Retinal pigment epithelial cell (primary cell): ENCODE measurements around the gene BCL2L14.

Source experiments
- DNase-seq: peaks from one replicate; pipeline ENCODE4 v3.0.0-alpha.2; 2010; ENCODE audit warnings: low read depth
- H3K4me3 ChIP-seq: 2 replicates; pipeline ENCODE4 v1.5.1; 2011; ENCODE audit warnings: mild to moderate bottlenecking, low read length, control low read depth, moderate library complexity
- CTCF ChIP-seq: conservative IDR thresholded peaks from 2 replicates; pipeline ENCODE4 v1.5.1; 2011; ENCODE audit warnings: low read depth, low read length, control low read depth, inconsistent platforms

The BCL2L14 gene

DNA sequence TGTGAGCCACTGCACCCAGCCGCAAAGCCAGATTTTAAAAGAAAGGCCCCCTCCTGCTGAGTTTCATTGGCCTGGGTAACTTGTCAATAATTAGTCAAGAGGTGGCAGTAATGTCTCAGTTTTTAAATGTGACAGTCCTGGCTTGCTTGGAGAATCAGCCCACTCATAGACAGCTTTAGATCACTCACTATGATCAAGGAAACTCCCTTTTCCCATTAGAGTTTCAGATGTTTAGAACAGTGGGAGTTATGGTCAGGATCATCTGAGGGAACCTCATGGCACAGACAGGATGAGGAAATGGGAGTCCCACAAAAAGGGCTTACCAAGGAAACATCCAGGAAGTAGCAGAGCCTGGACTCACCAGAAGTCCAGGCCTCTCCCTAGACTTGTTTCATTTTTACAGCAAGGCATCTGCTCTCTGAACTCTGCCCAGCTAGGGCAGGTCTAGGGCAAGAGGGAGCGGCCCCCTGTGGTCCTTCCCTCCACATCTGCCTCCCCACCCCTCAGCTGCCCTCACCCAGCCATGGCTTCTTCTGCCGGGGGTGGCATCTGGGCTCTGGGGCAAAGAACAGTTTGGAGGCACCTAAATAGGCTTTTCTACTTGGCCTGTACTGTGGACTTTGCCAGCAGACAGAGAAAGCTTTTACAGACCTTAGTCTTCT lies 11.2 kb downstream of the BCL2L14 start:
- peak; percentile 17 for TF ChIP-seq CTCF
- DNase-seq: no peak
- H3K4me3 ChIP-seq: no peak overlapping the region

GRCh38 chr12:12083688-12084087 lies 12.9 kb downstream of the BCL2L14 start:
- no peak overlapping the region for H3K4me3 ChIP-seq
- no peak for DNase-seq
- no peak for TF ChIP-seq CTCF

- no peak overlapping the region for H3K4me3 ChIP-seq
- DNase-seq: no peak
- no peak for TF ChIP-seq CTCF
These were observed 15.6 kb downstream of the BCL2L14 start for GRCh38 chr12:12086362-12086761.

DNA sequence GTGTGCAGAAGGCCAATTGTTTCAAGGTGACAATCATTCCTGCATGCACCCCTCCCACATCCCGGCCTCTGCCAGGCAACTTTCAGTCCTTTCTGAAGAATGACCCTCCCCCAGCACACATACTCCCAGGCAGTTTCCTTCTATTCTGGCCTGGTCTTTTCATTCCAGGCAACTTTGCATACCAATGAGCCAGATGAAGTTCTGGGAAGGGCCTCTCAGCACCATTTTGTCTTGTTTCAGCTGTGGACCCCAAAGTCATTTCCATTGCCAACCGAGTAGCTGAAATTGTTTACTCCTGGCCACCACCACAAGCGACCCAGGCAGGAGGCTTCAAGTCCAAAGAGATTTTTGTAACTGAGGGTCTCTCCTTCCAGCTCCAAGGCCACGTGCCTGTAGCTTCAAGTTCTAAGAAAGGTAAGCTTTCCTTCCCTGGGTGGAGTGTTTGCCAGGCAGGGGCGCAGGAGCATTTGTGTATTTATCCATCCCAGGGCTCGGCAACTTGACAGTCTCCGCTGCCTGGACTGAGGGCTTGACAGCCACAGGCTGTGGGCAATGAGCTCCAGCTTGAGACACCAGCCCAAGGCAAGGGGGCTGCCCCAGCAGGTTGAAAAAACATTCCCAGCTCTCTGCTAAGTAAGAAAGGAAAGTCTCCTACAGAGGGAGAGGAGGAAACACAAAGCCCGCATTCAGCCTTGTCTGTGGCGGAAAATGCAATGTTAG lies 16.4 kb downstream of the BCL2L14 start:
- no peak for TF ChIP-seq CTCF

GRCh38 chr12:12087693-12088034 lies 16.9 kb downstream of the BCL2L14 start:
- no peak overlapping the region for H3K4me3 ChIP-seq
- DNase-seq: no peak
- TF ChIP-seq CTCF: no peak

More for the DNA sequence above, 16.4 kb downstream of the BCL2L14 start:
- DNase-seq: no peak
- H3K4me3 ChIP-seq: no peak overlapping the region

GRCh38 chr12:12088147-12088546 lies 17.4 kb downstream of the BCL2L14 start:
- no peak for DNase-seq
- no peak overlapping the region for H3K4me3 ChIP-seq
- no peak for TF ChIP-seq CTCF

DNA sequence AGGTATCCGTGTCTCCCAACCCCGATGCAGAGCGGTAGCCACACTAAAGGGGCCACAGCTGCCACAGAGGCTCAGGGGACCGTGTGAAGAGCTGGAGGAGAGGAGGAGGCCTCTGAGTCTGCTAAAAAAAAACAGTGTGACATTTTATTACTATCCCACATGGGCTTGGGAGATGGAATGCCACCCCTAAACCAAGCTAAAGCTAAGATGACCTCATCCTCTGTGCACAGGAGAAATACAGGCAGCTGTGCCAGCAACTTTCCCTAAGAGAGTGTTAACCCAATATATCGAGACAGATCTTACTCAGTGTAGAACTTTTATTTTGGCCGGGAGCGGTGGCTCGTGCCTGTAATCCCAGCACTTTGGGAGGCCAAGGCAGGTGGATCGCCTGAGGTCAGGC lies 18.0 kb downstream of the BCL2L14 start:
- DNase-seq: no peak
- TF ChIP-seq CTCF: no peak
- H3K4me3 ChIP-seq: no peak overlapping the region
